Gastroesophageal sphincter (tissue), 4 donors: Measurements from ENCODE around the gene ADRA2C. TPM values are rescaled to one million over a fixed set of nuclear protein-coding genes. Genes with fewer than 3 reads are reported as not detected.

Experiments used
- ATAC-seq: fragments of 150-250 bp; one replicate; pipeline ENCODE4 v1.9.1; 2016; ENCODE audit warnings: mild to moderate bottlenecking, moderate library complexity
- H3K27ac ChIP-seq, 4 donors: fragments of 200-600 bp; sonication (generic) in 3 of 4; 1 replicate in 3 of 4; 2 replicates in 1 of 4; pipeline ENCODE4 v1.5.1; 2016 to 2019
- H3K27me3 ChIP-seq: fragments of 200-600 bp; sonication (generic); one replicate; pipeline ENCODE4 v1.5.1; 2019
- H3K36me3 ChIP-seq, 2 donors: fragments of 200-600 bp; sonication (generic); one replicate each; pipeline ENCODE4 v1.5.1; 2019; ENCODE audit warnings: control low read depth in 1 of 2
- H3K4me1 ChIP-seq, 3 donors: fragments of 200-600 bp; sonication (generic); 1 replicate in 2 of 3; 2 replicates in 1 of 3; pipeline ENCODE4 v1.5.1; 2016 to 2019; ENCODE audit warnings: control low read depth in 2 of 3
- H3K4me3 ChIP-seq, 2 donors: fragments of 200-600 bp; sonication (generic); one replicate each; pipeline ENCODE4 v1.5.1; 2019; ENCODE audit warnings: mild to moderate bottlenecking in 1 of 2, moderate library complexity in 1 of 2
- H3K9me3 ChIP-seq, 3 donors: fragments of 200-600 bp; sonication (generic); one replicate each; pipeline ENCODE4 v1.5.1; 2017 to 2019; ENCODE audit warnings: control low read depth in 2 of 3
- EP300 ChIP-seq: sonication (generic); formaldehyde crosslinking; IDR thresholded peaks from one replicate; pipeline ENCODE4 v1.6.1; 2017; ENCODE audit warnings: antibody characterized with exemption, mild to moderate bottlenecking
- POLR2A ChIP-seq, 2 donors: fragments of 450-650 bp; IDR thresholded peaks; one replicate each; pipeline ENCODE4 v1.6.1; 2017; ENCODE audit warnings: antibody characterized with exemption in 2 of 2, mild to moderate bottlenecking in 2 of 2, moderate library complexity in 1 of 2
- POLR2AphosphoS5 ChIP-seq: sonication (generic); formaldehyde crosslinking; IDR thresholded peaks from one replicate; pipeline ENCODE4 v1.6.1; 2017; ENCODE audit warnings: antibody characterized with exemption
- WGBS, 2 donors: methylation state at CpG; one replicate each; pipeline ENCODE4 v1.1.5; 2018; ENCODE audit warnings: low coverage in 1 of 2; 5-methylcytosine and 5-hydroxymethylcytosine counted together
- total RNA-seq, 4 donors: library from RNA; depleted of rRNA; stranded (reverse); fragments of >200 nt; gene quantifications; one replicate each; pipeline ENCODE4 v1.1.0, GENCODE V29; 2016
- TF ChIP-seq, protein P1 (sequence below), 4 experiments: fragments of 200-600 bp in 2 of 4; fragments of 450-650 bp in 2 of 4; sonication (generic) in 1 of 4; IDR thresholded peaks; one replicate each; pipeline ENCODE4 v1.5.1; 2017 to 2019; ENCODE audit warnings: antibody characterized with exemption in 4 of 4, mild to moderate bottlenecking in 2 of 4, moderate library complexity in 2 of 4

The ADRA2C gene
- total RNA-seq, 4 donors from 2014 or later, result 1.2 to 26.5 (median 6.1) TPM

DNA sequence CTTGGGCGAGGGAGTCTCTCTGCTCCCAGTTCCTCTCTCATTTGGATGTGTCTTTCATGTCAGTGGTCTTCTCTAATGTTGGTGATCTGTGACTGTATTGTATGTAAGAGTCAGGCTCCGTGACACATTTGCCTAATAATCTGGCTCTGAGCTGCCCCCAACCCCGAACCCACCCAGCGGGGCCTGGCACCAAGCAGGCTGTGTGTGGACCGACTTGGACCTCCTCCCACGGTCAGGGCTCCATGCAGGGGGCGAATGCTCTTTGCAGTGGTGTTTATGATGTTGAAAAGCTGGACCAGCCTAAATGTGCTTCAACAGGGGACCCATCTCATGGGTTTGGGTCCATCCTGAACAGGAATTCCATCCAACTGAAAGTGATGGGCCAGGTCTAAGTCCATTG, 47.0 kb upstream of the ADRA2C start:
- peaks cover 95% of the 10 kb centered on the region for H3K27me3 ChIP-seq
- WGBS, 2 donors, result 93 to 100% methylated on average over 1 to 2 of the region's 7 CpGs
- no peak overlapping the region for H3K4me3 ChIP-seq
- TF ChIP-seq EP300 (no peak), POLR2AphosphoS5 (no peak), POLR2A (IDR thresholded peaks at IDR 0.05) (no peak)
- TF ChIP-seq, protein P1, sequence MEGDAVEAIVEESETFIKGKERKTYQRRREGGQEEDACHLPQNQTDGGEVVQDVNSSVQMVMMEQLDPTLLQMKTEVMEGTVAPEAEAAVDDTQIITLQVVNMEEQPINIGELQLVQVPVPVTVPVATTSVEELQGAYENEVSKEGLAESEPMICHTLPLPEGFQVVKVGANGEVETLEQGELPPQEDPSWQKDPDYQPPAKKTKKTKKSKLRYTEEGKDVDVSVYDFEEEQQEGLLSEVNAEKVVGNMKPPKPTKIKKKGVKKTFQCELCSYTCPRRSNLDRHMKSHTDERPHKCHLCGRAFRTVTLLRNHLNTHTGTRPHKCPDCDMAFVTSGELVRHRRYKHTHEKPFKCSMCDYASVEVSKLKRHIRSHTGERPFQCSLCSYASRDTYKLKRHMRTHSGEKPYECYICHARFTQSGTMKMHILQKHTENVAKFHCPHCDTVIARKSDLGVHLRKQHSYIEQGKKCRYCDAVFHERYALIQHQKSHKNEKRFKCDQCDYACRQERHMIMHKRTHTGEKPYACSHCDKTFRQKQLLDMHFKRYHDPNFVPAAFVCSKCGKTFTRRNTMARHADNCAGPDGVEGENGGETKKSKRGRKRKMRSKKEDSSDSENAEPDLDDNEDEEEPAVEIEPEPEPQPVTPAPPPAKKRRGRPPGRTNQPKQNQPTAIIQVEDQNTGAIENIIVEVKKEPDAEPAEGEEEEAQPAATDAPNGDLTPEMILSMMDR (IDR thresholded peaks at IDR 0.05), result no peak
- no peaks in the 10 kb centered on the region for H3K4me1 ChIP-seq
- H3K27ac ChIP-seq, result no peak overlapping the region
- H3K9me3 ChIP-seq, result peaks cover 0 to 26% (median 0%) of the 10 kb centered on the region in 3 donors
- ATAC-seq, result no peak
- H3K36me3 ChIP-seq, result no peaks in the 10 kb centered on the region

DNA sequence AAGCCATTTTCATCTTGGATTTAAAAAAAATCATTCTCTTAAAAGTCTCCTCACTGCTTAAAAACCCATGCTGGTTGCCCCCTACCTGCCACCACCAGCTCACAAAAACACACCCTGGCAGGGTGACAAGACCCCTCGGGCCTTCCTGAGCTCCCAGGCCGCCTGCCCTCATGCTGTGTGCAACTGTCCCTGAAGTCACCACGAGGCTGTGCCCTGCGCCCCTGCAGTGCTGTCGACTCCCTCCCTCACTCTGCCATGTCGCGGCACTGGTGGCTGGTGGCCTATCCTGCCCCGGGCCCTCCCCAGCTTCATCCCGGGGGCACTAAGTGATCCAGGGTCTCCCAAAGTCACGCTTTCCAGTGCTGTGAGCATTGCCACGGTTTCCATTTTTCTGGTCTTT, 46.3 kb upstream of the ADRA2C start:
- Histone ChIP-seq H3K4me1 (no peaks in the 10 kb centered on the region), H3K9me3 (peaks cover 0 to 26% (median 0%) of the 10 kb centered on the region in 3 donors), H3K4me3 (no peak overlapping the region), H3K27ac (no peak overlapping the region), H3K27me3 (peaks cover 99% of the 10 kb centered on the region), H3K36me3 (no peaks in the 10 kb centered on the region)
- 60% methylated on average over 4 of the region's 11 CpGs; no CpG with 5 or more reads in 1 of the 2 donors for WGBS, 2 donors
- TF ChIP-seq EP300, result no peak
- TF ChIP-seq POLR2AphosphoS5, result no peak
- TF ChIP-seq, protein P1 (IDR thresholded peaks at IDR 0.05), result no peak
- TF ChIP-seq POLR2A (IDR thresholded peaks at IDR 0.05), result no peak
- ATAC-seq, result no peak

DNA sequence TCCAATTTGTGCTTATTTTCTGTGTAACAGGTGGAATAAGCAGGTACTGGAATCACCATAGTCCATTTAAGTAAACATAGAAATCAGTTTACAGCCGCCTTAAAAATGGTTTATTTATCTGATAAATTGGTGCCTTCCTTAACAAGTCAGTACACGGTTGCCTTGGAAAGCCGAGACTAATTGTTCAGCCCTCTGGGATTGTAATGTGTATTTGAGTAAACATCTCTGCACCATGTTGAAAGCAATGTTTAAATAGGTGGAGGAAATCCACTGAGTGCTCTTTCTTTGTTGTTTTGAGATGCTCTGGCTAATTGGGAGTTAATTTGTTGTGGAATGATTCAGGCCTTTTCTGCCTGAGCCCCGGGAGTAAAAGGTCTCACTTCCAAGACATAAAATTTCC, 45.7 kb upstream of the ADRA2C start:
- H3K4me1 ChIP-seq, result no peaks in the 10 kb centered on the region
- H3K4me3 ChIP-seq, result no peak overlapping the region
- no peak overlapping the region for H3K27ac ChIP-seq
- TF ChIP-seq, protein P1 (IDR thresholded peaks at IDR 0.05), result no peak
- TF ChIP-seq POLR2A (IDR thresholded peaks at IDR 0.05) (no peak), POLR2AphosphoS5 (no peak), EP300 (no peak)
- peaks cover 99% of the 10 kb centered on the region for H3K27me3 ChIP-seq
- WGBS, 2 donors, result 41% methylated on average over 3 to 4 of the region's 4 CpGs
- H3K9me3 ChIP-seq, result peaks cover 0 to 26% (median 0%) of the 10 kb centered on the region in 3 donors
- no peaks in the 10 kb centered on the region for H3K36me3 ChIP-seq
- ATAC-seq, result no peak

DNA sequence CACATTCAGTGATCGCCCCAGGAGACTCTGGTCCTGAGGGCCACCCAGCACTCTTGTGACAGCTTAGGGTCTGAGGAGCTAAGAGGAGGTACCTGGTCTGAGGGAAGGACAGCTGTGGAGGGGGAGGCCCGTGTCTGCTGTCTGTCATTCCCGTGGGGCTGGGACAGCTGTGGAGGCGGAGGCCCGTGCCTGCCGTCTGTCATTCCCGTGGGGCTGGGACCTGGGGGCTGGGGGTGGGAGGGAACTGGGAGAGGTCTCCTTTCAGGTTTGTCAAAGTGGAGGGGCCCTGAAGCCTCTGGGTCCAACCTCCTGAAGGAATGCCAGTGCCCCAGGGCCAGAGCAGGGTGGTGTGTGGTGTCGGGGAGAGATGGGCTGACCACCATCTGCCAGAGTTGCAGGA, 45.0 kb upstream of the ADRA2C start:
- H3K4me1 ChIP-seq, result no peaks in the 10 kb centered on the region
- H3K4me3 ChIP-seq, result no peak overlapping the region
- TF ChIP-seq, protein P1 (IDR thresholded peaks at IDR 0.05), result no peak
- TF ChIP-seq POLR2A (IDR thresholded peaks at IDR 0.05) (no peak), EP300 (no peak), POLR2AphosphoS5 (no peak)
- WGBS, 2 donors, result 10 to 80% methylated on average over 2 to 4 of the region's 8 CpGs
- peaks cover 0 to 26% (median 0%) of the 10 kb centered on the region in 3 donors for H3K9me3 ChIP-seq
- no peak overlapping the region for H3K27ac ChIP-seq
- no peak for ATAC-seq
- H3K36me3 ChIP-seq, result no peaks in the 10 kb centered on the region
- H3K27me3 ChIP-seq, result peaks cover 98% of the 10 kb centered on the region

DNA sequence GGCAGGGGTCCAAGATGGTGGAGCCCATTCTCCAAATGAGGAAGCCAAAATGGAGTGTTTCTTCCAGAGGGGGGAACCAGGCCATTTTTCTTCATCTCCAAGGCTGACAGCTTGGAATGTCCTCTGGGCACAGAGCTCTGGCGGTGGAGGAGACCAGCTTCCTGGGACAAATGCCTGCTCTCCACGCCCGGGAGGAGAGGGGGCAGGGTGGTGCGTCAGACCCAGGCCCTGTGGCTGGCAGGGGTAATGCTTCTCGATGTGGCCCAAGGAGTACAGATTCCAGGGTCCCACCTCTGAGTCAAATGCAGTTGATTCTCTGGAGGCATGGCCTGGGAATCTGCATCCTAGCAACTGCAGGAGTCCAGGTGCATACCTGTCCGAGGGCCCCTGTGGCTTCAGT, 44.6 kb upstream of the ADRA2C start:
- H3K27me3 ChIP-seq, result peaks cover 98% of the 10 kb centered on the region
- ATAC-seq, result no peak

More for the DNA sequence above, 44.6 kb upstream of the ADRA2C start:
- Histone ChIP-seq H3K4me1 (no peaks in the 10 kb centered on the region), H3K4me3 (no peak overlapping the region), H3K9me3 (peaks cover 0 to 26% (median 0%) of the 10 kb centered on the region in 3 donors), H3K36me3 (no peaks in the 10 kb centered on the region), H3K27ac (no peak overlapping the region)
- no CpG with 5 or more reads among the region's 6 CpGs for WGBS, 2 donors
- TF ChIP-seq EP300 (no peak), POLR2AphosphoS5 (no peak), POLR2A (IDR thresholded peaks at IDR 0.05) (no peak)
- TF ChIP-seq, protein P1 (IDR thresholded peaks at IDR 0.05), result no peak
